SIG-M5 (cell line): ENCODE data around the gene CISD2.
A peak's percentile ranks its signal among the peaks of the same experiment; 100 is the strongest.
"Not testable (repeated sequence)": the region's sequence is repeated elsewhere in the genome, so short reads cannot be mapped to it uniquely, and the experiment has no call there.

Source experiments
- DNase-seq: peaks from one replicate; lab custom pipeline; 2025; lab: John Stamatoyannopoulos, UW

The CISD2 gene, protein sequence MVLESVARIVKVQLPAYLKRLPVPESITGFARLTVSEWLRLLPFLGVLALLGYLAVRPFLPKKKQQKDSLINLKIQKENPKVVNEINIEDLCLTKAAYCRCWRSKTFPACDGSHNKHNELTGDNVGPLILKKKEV

DNA sequence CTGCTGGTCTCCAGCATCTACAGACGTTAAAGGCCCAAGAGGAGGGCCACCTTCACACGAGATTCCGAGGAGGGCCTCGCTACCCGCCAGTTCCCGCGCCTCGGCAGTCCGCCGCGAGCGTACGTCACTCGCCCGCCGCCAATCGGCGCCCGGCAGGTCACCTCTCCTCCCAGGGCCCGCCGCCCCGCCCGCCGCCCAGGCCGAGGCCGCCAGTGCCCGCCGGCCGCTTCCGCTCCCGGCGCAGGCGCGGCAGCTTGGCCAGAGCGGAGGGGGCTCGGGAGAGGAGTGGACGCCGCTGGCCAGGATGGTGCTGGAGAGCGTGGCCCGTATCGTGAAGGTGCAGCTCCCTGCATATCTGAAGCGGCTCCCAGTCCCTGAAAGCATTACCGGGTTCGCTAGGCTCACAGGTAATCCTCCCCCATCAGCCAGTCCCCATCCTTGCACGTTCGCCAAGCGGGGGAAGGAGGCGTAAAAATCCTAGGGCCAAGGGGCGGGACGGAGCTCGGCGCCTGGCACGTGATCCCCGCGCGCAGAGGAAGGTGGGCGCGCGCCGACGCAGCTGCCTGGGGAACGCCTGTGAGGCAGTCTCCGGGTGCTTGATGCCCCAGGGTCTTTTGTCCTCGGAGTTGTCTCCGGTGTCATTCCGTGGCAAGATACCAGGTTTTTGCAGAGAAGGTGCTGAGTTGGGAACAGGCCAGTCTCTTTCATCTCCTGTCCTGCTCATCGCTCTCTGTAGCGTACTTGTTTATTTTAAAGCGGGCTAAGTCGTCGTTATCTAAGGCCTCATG is at the start of gene CISD2:
Gene CISD2, plus strand, starts transcription at position 212 of the 788 bp plus-strand sequence. Its CDS starts 93 bp downstream, at position 305.
- peak; percentile 35 for DNase-seq

DNA sequence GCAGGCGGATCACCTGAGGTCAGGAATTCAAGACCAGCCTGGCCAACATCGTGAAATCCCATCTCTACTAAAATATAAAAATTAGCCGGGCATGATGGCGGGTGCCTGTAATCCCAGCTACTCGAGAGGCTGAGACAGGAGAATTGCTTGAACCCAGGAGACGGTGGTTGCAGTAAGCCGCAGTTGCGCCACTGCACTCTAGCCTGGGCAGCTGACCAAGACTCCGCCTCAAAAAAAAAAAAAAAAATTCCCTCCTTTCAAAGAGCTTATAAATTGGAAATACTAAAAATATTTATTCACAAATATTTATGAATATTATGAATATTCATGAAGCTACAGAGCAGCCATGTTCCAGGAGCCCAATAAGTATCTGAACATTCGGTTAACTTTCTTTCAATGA is 49.7 kb upstream of the CISD2 start:
- not testable (repeated sequence) for DNase-seq

DNA sequence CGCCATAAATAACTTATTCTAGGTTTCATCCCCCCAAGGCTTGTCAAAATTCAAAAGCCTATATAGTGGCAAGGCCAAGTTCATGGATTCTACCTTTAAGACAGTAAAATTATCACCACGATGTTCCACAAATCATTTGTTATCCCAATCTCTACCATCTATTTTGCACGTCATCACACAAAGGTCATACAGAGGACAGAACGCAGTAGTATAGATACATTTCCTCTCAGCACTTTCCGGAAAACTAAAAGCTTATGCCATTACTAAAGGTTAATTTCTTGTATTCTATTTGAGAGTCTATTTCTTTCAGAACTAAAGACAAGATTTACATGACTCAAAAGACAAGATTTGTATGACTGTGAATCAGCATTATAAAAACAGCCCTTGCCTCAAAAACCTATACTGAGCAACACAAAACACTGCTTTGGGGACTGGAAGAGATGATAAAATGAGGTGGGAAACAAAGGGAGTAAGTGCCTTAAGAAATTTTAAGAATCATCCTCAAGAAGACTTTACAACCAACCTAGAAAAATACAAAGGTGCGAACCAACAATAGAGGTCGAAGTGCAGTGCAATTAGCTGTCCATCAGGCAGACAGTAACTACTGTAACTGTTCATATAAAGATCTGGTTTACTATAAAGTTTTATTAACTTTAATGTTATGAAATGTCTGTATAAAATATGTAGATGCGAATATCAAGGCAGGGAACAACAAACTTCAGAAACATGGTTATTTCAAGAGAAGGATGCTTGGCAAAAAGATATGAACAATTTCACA is 49.0 kb upstream of the CISD2 start:
- DNase-seq = no peak

DNA sequence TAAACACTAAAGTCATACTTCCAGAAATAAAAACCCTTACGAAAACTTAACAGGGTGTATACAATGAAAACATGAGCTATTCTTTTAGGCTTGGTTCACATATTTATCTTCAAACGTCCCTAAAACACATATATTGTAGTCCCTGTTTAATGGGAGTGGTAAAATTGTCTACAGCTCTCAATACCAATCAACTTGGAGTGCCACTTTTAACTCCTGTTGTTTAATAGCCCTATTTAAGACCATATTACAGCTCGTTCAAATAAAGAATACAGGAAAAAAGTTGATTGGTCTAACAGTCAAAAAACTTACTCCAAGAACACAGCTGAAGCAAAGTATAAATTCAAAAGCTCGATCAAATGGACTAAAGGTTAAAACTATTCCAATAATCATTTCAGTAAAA is 45.3 kb upstream of the CISD2 start:
- DNase-seq = no peak

DNA sequence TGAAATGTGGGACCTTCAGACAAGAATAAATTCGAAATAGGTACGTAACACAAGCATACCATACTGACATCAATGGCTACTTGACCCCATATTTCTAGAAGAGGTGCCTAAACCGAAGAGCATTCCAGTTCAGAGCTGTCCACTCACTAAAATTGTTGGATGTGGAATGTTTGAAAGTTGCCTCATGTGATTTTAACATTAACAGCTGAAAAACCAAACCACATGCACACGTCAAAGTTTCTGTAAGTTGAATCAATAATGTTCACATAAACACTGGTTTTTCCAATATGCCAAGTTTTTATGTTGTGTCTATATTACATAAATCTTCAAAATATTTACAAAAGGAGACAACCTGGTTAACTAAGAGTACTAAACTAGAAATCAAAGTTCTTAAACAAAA is 44.9 kb upstream of the CISD2 start:
- DNase-seq = no peak

DNA sequence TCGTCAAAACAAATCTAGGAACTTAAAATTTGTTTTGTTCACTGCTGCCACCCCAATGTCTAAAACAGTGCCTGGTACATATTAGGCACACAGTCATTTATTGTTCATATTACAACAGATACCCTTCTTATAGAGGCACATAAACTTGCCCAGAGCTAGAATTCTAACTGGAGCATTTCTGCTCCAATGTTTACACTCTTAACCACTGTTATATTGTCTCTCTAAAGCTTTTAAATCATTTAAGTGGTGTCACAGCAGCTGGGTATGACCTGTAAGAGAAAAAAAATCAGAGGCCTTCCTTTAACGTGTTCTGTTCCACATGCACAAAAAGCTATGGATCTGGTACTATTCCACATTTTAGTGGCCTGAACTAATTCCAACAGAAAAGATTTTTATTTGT is 44.4 kb upstream of the CISD2 start:
- DNase-seq = no peak

DNA sequence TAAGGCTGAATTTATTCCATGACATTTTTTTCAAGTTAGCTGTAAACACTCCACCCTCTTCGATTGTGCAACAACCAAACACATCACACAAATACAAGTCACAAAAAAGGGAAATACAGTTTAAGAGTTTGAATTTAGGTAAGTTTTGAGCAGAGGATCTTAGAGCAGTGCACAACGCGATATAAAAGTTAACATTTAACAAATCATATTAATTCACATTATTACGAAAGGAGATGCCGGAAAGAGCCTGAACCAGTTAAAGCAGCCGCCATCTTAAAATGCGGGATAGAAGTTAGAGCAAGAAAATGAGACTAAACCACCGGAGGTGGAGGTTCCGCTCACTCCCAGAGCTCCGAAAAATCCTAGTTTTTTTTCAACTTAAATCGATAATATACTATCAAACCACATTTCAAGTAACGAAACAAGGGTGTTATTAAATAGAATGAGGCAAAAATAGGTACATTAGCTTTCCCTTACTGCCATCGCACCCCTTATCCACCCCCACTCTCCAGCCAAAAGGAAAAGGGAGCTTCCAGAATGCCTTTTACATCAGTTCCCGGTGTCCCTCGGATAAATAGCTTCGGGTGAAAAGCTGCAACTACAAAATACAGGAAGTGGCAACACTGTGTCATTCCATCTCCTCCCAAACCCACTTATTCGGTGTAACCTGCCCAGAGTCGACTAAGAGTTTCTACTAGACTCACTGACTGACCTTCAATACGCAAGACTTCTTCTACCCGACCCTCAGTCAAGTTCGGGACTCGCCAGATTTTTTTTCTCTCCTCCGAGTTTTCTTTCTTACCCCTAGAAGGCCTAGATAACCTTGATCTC is 43.3 kb upstream of the CISD2 start:
- peak; percentile 33 for DNase-seq

DNA sequence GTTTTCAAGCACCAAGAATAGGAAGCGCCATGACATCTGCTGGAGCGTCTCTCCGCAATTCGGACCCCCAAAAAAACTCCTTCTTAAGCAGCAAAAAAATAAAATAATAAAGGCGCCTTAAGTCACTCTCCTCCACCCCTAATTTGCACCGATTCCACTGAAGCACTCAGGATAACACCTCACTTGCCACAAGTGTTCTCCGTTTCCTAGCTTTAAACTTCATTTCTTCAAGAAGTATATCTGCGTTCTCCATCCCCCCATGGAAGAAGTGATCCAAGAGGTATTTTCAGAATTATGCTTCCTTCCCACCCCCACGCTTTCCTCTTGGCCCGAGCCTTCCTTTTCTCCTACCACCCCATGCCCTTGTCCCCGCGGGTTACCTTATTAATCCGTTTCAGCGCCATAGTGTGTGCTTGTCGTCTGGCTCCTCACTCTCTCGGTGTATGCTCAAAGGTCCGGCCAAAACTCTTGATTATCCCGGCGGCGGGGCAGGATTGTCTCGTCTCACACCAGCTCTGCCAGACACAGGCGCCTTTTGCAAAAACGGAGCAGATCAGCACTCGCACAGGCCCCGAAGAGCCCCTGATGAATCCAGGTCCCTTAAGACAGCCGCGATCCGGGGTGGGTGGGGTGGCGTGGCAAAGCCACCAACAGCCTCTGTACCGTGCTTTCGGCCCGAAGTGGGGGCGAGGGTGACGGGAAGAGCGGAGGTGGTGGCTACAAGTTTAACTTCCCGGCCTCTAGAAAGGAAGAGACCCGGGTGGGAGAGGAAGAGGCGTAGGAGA is 42.5 kb upstream of the CISD2 start:
- no peak for DNase-seq

DNA sequence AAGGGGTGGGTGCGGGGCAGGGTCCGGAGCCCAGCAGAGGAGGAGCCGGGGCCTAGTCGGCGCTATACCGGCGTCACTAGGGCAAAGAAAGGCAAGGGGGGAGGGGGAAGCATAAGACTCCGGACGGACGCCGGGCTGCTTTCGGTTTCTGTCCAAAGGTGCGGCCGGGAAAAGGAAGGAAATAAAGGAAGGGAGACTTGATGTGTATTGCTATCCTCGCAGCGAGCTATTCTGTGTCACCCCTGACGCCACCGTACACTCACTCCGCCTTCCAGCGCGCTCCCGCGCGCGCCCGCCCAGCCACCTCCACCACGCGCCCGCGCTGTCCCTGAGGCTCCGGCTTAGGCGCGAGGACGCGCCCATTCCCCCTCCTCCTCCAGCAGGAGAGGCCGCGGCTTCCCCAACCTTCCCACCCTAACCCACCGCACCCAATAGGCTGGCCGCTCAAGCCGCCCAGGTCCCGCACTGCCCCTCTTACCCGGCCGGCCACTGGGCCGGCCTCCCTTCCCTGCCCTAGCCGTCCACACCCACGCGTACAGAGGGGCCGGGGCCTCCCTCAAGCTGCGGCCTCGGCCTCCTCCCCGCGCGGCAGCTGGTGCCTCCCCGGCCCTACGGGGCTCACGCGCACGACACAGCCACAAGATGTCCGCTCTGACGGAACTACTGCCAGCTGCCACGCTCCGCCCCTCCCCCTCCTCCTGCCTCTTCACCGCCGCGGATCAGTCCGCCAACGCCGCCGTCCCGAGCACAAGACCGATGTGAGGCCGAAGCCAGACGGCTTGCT is 41.7 kb upstream of the CISD2 start, which contains the start of gene UBE2D3:
Gene UBE2D3, minus strand, starts transcription at position 662 of the 784 bp plus-strand sequence. CDS start 1,043 bp downstream, outside the sequence.
- peak; percentile 75 for DNase-seq

DNA sequence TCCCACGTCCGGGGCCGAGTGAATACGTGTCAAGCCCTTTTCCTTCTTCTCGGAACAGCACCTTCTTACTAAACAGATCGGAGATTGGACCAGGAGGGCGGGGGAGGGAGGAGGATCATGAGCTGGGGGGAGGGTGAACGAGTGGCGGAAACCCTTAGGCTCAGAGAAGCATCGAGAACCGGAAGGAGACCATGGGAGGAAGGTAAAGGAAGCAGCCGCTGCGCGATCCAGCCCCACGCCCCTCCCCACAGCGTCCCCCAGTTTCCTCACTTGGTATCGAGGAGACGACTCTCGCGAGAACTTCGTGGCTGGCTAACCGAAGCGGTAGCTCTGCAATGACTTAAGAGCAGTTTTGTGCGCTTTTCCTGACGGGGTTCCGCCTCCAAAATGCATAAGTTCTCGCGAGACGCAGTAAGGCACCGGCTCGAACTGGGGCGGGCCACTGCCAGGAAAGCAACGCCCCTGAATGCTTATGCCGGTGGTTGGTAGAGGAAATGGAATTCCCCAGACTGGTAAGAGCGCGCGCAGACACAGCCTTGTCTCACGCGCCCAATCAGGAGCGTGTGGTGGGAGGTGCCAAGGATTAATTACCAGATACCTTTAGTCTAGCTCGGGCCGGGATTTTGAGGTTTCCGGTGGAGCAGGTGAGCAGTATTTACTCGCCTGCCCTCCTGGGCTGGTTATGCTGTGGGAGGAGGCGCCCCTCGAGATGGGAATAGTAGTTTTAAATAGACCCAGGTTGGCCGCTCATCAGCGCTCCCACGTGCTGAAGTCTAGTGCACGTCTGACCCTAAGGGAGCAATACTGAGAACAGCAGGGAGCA is 40.9 kb upstream of the CISD2 start:
- DNase-seq = peak; percentile 92

DNA sequence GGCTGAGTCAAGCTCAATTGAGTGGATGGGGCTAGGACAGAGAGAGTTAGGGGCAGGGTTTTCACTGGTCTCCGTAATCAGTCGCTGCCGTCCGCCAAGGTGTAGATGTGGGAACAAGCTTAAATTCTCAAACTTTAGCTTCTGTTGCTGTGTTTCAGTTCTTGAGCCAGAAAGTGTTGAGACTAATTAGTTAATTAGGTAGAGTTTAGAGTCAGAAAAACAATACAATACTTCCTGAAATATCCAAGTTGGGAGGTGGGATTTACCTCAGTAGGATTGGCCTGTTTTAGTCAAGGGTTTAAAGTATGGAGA is 40.3 kb upstream of the CISD2 start:
- no peak for DNase-seq

DNA sequence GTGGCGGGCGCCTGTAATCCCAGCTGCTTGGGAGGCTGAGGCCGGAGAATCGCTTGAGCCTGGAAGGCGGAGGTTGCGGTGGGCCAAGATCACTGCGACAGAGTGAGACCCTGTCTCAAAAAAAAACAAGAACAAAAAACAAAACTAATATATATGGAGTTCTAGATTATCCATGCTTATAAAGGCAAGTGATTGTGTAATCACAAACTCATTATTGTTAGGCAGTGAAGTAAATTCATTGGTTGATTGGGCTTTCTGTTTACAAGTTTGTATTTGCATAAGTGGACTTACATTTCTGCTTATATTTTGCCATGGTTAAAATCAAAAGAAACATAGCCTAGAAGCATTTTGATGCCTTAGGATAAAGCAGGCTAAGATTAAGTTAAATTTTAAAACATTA is 39.0 kb upstream of the CISD2 start:
- DNase-seq = no peak

DNA sequence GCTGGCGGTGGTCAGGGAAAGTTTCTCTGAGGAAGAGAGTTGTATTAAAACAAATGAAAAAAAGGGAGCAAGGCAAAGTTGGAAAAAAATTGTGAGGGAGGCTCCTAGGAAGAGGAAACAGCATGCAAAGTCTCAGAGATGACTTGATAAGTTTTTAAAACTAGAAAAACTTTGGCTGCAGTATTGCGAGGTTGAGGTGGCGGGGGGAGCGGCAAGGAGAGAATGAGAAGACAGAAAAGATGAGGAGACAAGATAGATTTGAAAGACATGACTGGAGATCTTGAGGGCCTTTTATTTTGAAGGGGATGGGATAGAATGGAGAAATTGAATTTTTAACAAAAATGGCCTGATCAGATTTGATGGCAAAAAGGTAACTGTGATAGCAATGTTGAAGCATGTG is 36.7 kb upstream of the CISD2 start:
- no peak for DNase-seq

DNA sequence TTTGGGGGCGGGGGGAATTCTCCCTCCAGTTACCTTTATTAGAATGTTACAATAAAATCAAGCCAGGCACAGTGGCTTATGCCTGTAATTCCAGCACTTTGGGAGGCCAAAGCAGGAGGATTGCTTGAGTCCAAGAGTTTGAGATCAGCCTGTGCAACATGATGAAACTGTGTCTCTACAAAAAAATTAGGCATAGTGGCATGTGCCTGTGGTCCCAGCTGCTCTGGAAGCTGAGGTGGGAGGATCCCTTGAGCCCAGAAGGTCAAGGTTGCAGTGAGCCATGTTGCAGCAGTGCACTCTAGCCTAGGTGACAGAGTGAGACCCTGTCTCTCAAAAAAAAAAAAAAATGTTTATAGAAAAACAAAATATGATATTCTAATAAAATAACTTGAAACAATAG is 36.1 kb upstream of the CISD2 start:
- no peak for DNase-seq

DNA sequence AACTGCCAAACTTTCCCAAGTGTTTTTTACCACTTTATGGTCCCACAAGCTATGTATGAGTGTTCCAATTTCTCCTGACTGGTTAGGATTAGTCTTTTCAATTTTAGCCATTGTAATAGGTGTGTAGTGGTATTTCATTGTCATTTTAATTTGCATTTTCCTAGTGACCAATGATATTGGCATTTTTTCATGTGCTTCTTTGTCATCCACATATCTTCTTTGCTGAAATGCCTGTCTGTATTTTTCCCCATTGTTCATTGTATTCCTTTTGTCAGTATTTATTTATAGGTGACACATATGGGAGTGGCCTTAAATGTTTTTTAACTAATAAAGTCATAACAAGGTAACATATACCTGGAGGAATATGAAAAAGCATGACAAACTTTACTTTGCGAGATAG is 32.2 kb upstream of the CISD2 start:
- no peak for DNase-seq

DNA sequence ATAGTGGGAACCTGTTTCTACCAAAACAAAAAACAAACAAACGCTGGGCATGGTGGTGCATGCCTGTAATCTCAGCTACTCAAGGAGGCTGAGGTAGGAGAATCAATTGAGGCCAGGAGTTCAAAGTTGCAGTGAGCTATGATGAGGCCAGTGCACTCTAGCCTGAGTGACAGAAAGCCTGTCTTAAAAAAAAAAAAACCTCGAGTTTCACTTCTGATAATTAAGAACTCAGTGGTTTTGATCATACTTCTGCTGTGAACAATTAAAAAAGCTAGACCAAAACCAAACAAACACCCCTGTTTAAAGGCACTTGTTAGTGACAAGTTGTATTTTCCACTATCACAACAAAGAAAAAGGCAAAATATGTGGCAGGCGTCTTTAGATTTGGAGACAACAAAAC is 26.4 kb upstream of the CISD2 start:
- DNase-seq = no peak

DNA sequence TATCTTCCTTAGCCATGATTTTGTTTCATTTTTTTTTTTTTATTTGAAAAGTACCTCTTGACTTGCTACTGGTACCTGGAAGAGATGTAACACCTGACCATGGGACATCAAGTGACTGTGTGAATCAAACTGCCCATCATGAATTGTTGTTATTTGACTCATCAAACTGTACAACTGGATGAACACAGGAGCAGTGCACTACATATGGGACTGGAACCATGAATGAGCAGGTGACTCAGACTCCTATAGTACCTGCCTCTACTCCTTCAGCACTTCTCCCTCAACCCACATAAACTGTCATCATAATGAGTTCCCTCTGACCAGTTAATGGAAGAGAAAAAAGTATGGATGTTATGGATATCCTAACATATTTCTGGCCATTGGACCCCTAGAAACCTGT is 25.5 kb upstream of the CISD2 start:
- no peak for DNase-seq

DNA sequence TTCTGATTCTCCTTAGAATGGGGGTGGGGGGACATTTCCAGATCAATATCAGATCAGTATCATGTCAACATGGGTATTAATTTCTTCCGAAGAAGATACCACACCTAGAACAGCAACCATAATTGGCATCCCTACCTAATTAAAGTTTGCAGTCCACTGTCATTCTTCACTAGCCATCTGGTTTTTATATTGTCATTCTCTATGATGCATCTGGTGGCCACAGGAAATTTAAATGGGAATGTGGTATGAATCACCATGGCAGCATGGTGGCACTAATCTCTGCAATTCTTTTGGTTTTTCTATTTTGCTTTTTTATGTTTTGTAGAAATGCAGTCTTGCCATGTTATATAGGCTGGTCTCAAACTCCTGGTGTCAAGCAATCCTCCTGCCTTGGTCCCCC is 24.9 kb upstream of the CISD2 start:
- no peak for DNase-seq

DNA sequence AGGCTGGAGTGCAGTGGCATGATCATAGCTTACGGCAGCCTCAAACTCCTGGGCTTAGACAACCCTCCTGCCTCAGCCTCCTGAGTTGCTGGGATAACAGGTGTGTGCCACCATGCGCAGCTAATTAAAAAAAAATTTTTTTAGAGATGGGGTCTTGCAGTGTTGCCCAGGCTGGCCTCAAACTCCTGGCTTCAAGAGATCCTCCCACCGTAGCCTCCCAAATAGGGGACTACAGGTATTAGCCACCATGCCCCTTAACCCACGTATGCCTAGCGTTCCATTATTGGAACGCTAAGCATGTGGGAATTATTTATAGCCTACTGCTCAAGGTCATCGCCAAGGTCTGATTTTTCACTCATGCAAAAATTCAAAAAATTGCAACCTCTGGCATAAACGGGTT is 21.1 kb upstream of the CISD2 start:
- DNase-seq = no peak

DNA sequence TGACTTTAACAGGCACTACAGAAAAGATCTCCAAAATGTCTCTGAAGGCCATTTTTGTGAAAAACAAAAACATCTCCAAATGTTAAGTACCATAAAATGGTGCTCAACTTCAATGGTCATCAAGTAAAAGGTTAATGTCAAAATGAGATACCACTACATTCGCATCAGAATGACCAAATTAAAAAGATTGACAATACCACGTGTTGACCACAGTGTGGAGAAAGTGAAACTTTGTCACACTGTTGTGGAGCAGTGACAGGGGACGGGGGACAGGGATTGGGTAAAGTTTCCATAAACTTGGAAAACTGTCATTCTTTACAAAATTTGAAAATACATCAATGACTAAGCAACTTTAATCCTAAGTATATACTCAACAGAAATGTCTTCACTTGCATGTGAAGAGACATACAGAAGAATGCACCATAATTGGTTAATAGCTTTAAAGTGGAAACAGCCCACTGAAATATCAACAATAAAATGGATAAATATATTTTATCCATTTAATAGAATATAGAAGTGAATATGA is 19.1 kb upstream of the CISD2 start:
- no peak for DNase-seq
